ENCODE measurements around the gene RPH3AL.
"Not testable (repeated sequence)": the region's sequence is repeated elsewhere in the genome, so short reads cannot be mapped to it uniquely, and the experiment has no call there.

RPH3AL gene

DNA sequence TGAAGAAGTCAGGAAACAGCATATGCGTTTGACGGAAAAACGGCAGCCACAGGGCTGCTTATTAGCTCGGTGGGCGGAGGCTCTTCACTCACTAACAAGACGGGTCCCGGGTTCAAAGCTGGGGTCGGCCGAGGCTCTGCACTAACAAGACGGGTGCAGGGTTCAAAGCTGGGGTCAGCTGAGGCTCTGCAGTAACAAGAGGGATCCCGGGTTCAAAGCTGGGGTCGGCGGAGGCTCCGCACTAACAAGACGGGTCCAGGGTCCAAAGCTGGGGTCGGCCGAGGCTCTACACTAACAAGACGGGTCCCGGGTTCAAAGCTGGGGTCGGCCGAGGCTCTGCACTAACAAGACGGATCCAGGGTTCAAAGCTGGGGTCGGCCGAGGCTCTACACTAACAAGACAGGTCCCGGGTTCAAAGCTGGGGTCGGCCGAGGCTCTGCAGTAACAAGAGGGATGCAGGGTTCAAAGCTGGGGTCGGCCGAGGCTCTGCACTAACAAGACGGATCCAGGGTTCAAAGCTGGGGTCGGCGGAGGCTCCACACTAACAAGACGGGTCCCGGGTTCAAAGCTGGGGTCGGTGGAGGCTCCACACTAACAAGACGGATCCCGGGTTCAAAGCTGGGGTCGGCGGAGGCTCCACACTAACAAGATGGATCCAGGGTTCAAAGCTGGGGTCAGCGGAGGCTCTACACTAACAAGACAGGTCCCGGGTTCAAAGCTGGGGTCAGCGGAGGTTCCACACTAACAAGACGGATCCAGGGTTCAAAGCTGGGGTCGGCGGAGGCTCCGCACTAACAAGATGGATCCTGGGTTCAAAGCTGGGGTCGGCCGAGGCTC, 117.4 kb downstream of the RPH3AL start:
- not testable (repeated sequence) for DNase-seq

DNA sequence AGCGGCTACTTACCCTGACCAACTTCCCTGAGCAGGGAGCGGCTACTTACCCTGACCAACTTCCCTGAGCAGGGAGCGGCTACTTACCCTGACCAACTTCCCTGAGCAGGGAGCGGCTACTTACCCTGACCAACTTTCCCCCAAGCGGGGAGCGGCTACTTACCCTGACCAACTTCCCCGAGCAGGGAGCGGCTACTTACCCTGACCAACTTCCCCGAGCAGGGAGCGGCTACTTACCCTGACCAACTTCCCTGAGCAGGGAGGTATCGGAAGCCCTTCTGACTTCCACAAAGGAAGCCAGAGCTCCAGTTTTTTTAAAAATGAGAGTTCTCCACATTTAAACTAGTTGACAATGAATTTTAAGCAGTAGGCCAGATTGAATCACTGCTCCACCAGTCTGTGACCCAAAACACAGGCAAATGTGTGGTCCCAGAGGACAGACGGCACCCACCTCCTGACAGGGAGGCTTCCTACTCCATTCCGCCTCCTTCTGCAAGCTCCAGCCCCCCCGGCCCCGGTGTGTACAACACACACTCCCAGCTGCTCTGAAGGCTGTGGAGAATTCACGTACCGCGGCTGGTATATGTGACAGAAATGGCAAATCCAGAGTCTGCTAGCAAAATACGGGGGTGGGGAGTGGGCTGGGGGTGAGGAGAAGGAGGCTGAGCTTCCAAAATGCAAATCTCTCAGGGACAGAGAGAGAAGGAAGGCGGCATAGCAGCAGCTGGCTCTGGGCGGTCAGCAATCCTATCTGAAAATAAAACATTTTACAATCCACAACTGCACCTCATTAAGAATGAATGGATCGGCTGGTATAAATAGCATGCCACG, 118.2 kb downstream of the RPH3AL start:
- DNase-seq: not testable (repeated sequence)

DNA sequence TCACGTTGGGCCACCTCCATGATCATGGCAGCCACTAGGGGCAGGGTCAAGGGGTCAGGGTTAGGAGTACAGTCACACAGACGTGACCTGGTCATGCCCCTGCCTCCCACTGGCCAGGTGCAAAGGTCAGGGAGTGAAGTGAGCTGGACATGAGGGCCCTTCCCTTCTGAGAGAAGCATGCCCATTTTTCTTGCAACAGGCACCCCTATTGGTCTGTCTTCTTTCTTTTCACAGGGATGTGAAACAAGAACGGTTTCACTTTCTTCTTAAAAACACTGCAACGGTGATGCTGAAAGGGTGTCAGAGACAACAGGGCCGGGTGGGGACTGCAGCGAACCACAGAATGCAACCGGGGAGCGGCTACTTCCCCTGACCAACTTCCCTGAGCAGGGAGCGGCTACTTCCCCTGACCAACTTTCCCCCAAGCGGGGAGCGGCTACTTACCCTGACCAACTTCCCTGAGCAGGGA, 119.1 kb downstream of the RPH3AL start:
- DNase-seq: no peak

- no peak for DNase-seq
Measured at GRCh38 chr17:231966-232807, 120.4 kb downstream of the RPH3AL start.

DNA sequence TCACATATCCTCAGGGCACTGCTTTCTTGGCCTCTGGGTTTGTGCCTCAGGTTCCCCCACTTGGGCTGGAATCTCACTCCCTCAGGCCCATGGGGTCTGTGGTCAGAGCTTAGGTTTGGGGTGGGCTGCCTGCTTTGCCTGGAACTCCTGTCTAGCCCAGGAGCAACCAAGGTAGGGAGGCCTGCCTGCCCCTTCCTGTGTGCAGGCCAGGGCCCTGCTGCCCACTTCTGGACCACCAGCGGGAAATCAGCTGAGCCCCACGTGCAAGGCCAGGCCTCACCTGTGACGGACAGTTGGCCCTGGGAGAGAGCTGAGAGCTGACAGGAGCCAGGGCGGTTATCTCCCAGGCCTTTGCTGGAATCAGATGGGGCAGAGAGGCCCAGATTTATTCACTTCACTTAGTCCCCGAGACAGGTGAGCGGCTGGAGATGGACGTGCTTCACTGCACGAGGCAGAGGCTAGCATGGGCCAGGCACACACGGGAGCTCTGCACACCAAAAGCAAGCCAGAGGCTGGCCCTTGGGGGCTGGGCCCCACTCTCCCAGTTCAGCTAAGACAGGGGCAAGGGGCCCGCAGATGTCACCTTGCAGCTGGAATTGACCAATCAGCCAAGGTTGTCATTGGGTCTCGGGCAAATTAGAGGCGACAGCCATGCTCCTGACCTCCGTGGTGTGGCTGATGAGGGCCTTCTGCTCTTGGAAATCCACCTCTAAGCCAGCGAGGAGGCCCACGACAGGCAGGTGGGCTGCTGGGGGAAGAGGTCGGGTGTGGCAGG, 121.2 kb downstream of the RPH3AL start:
- DNase-seq: no peak

DNA sequence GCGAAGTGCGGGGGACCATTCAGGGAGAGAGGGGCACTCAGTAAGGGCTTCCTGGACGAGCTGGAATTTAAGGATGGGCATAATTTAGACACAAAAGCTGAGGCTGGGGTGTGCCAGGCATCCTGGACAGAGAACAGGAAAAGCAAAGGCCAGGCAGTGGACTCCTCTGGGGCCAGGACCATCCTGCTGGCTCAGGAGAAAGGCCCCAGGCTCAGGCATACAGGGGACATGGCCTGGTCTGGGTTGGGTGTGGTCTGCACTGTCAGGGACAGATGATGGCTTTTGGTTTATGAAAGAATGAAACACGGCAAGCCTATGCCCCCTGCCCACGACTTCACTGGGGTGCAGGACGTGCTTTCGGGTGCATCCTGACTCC, 122.2 kb downstream of the RPH3AL start:
- DNase-seq: no peak

GRCh38 chr17:229709-230394, 122.8 kb downstream of the RPH3AL start:
- no peak for DNase-seq

DNA sequence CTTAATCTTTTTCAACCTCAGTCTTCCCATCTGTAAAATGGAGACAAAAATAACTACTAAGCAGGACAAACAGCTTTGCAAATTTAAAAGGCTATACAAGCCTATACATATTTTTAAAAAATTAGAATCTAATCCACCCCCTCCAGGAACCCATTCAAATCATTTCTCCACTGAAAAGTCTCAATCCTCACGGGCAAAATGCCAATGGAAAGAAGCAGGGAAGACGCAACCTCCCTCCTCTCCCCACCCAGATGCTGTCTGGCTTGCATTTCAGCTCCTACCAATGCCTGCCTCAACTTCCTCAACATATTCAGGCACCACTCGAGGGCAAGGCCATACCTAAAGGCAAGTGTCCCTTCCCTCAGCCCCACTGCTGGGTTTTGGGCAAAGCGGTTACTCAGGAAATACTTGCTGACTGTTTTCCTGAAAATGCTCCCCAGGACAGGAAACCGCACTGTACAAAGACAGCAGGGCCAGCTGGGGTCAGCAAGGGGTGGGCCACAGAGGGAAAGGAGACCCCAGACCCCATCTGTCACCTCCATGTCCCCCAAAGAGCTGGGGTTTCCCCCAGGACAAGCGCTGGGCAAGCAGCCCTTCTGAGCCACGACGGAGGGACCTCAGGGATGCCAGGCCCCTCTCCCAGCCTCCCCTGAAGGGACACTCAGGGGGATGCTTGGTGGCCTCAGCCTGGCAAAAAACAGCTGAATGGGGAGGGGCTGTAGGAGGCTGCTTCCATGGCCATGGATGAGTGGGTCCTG, 123.5 kb downstream of the RPH3AL start:
- DNase-seq: no peak

- no peak for DNase-seq
Measured at GRCh38 chr17:227946-228615, 124.5 kb downstream of the RPH3AL start.

DNA sequence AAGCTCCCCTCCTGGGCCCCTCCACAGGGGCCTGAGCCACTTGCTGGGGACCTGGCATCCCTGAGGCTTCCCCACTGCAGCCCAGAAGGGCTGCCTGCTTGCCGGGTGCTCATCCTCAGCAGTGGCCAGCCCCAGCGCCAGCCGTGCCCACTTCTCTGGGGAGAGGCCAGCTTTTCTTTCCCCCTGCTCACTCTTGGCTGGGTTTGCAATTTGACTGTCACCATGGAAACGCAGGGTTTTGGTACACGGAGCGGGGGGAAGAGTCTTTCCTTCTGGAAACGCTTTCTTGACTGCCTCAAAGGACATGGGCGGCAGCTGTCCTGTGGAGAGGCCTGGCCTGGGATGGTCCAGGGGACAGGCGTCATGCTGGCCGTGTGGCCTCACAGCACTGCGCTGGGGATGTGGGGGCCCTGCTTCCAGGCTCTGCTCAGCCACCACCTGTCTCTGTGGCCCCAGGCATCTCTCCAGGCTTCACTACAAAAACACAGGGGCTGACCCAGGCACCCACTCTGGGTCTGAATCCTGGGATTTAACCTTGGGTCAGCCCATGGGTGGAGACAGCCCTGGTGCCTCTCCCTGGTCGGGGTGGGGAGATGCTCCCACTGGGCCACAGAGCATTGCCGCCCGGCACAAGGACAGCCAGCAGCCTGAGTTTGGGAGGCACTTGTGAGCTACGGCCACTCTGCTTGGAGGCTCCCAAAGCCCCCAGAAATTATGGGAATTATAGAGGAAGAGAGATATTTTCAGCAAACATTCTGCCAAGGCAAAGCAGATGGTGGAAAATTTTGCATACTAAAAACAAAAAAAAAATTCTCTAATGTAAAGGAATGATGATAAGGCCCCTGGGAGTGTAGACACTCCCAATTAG, 125.3 kb downstream of the RPH3AL start:
- DNase-seq: no peak

DNA sequence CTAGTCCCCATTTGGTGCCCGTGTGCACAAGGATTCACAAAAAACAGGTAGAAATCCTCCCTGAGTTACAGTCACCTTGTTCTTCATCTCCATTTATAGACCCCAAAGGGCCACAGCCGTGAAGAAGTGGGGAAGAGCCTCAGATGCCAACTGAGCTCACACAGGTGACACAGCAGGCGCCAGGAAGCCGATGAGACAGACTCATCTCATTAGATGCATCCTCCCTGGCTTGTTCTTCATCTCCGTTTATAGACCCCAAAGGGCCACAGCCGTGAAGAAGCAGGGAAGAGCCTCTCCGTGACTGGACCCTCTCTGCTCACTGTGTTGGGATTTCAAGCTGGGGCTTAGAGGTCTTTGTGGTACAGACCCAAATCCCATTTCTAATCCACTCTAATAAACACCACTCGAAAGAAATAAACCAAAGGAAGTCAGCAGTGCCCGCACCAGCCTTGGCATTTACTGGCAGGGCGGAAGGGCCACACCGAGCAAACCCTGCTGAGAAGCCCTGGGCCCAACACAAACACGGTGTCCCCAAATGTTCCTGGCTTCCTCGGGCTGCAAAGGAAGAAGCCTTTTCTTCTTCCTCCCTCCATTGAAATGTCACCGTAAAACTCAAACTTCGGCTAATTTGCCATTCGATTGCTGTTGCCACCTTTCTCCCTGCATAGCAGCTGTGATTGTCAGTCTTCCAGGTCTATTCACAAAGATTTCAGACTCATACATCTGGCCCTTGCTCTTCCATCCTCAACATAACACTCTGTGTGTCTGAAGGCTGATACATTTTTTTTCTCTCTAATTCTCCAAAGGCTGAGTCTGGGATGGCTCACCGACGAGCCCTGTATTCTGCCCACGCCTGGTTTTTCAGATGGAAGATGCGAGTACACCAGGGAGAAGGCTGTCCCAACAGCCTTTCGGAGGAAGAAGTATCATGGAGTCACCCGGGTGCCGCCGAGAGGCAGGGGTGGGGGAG, 126.2 kb downstream of the RPH3AL start:
- no peak for DNase-seq

DNA sequence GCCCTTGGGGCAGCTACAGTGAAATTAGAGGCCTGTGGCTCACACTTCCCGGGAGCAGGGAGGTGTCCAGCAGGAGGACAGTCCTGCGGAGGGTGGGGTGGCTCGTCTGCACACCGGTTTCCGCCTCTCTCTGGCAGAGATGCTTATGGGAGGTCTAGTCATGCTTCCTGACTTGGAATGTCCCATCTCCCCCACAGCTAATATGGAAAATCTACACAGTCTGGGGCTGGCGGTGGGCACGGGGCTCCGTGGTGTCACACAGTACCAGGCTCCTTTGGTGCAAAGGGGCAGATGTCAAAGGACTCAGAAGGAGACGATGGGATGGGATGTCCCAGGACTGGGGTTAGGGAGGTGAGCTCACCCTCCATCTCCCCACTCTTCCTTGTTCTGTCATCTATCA, 127.1 kb downstream of the RPH3AL start:
- DNase-seq: no peak

GRCh38 chr17:224576-224975, 128.0 kb downstream of the RPH3AL start:
- DNase-seq: not testable (repeated sequence)

GRCh38 chr17:223723-224471, 128.7 kb downstream of the RPH3AL start:
- DNase-seq: no peak

DNA sequence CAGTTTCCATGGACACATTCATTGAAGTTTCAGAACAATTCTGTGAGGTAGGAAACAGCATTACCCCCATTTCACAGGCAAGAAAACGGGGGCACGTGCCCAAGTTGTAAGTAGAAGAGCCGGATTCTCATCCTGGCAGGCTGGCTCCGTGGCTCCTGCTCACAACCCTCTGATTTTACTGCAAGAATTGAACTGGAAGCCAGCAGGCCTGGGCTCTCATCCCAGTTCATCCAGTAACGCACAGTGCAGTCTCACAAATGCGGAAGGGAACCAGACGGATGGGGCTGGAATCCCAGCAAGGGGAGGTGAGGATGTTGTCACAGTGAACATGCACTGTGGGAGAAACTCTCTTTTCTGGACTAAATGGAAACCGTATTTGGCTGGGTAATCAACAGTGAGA, 130.4 kb downstream of the RPH3AL start:
- DNase-seq: no peak

GRCh38 chr17:219696-220095, 132.9 kb downstream of the RPH3AL start:
- DNase-seq: no peak

GRCh38 chr17:218432-219110, 134.0 kb downstream of the RPH3AL start:
- no peak for DNase-seq
